ENCODE results near the gene RPS19BP1.

GRCh38 chr22:39537975-39538374 lies 5.4 kb upstream of the RPS19BP1 start:
- TF ChIP-seq TCF12 (IDR thresholded peaks at IDR 0.05; ENCODE audit: low read depth), result no peak
- TF ChIP-seq TEAD4 (IDR thresholded peaks at IDR 0.05), result no peak
- no peak for TF ChIP-seq MAX (IDR thresholded peaks at IDR 0.05)
- TF ChIP-seq REST (IDR thresholded peaks at IDR 0.05; ENCODE audit: low read depth), result no peak
- no peak for TF ChIP-seq TAF1 (IDR thresholded peaks at IDR 0.05; ENCODE audit: low read depth)
- no peak for TF ChIP-seq NFIC (IDR thresholded peaks at IDR 0.05)
